Fibroblast of lung (primary cell): Measurements from ENCODE around the gene TRIM71. TPM values are rescaled to one million over a fixed set of nuclear protein-coding genes. Genes with fewer than 3 reads are reported as not detected.

Source experiments
- DNase-seq, 2 donors: peaks; one replicate each; pipeline versions ENCODE4 v3.0.0 to v3.0.0-alpha.2; 2010; ENCODE audit warnings: low read depth in 2 of 2
- H2AFZ ChIP-seq: 2 replicates; pipeline ENCODE4 v1.5.1; 2012; ENCODE audit warnings: low read length, control low read depth, inconsistent platforms
- H3K27ac ChIP-seq: 2 replicates; pipeline ENCODE4 v1.5.1; 2011; ENCODE audit warnings: low read length, control low read depth; ENCODE audit not compliant: insufficient read depth
- H3K27me3 ChIP-seq: 2 replicates; pipeline ENCODE4 v1.5.1; 2011; ENCODE audit warnings: mild to moderate bottlenecking, low read length; ENCODE audit not compliant: control insufficient read depth, insufficient read depth
- H3K36me3 ChIP-seq: 2 replicates; pipeline ENCODE4 v1.5.1; 2011; ENCODE audit warnings: low read length; ENCODE audit not compliant: control insufficient read depth, insufficient read depth
- H3K4me1 ChIP-seq: 2 replicates; pipeline ENCODE4 v1.5.1; 2011; ENCODE audit warnings: low read length; ENCODE audit not compliant: control insufficient read depth, insufficient read depth; ENCODE audit errors: extremely low read depth
- H3K4me2 ChIP-seq: 2 replicates; pipeline ENCODE4 v1.5.1; 2011; ENCODE audit warnings: low read length, control low read depth; ENCODE audit not compliant: insufficient read depth; ENCODE audit errors: extremely low read depth
- H3K4me3 ChIP-seq, 4 experiments: fragments of 200-600 bp in 1 of 4; sonication (generic) in 1 of 4; replicated peaks in 1 of 4; 2 replicates each; pipeline ENCODE4 v1.5.1; 2011 to 2016; ENCODE audit warnings: low read length in 4 of 4, low read depth in 3 of 4, mild to moderate bottlenecking in 3 of 4, control low read depth in 2 of 4, inconsistent platforms in 1 of 4, mixed read lengths in 1 of 4; ENCODE audit not compliant: insufficient read depth in 1 of 4; ENCODE audit errors: control extremely low read depth in 1 of 4
- H3K79me2 ChIP-seq: 2 replicates; pipeline ENCODE4 v1.5.1; 2012; ENCODE audit warnings: mild to moderate bottlenecking, low read length, inconsistent platforms; ENCODE audit not compliant: control insufficient read depth, insufficient read depth
- H3K9ac ChIP-seq: 2 replicates; pipeline ENCODE4 v1.5.1; 2011; ENCODE audit warnings: mild to moderate bottlenecking, low read length, control low read depth; ENCODE audit not compliant: insufficient read depth
- H3K9me3 ChIP-seq: 2 replicates; pipeline ENCODE4 v1.5.1; 2012; ENCODE audit warnings: low read depth, low read length; ENCODE audit not compliant: control insufficient read depth, insufficient read depth
- H4K20me1 ChIP-seq: 2 replicates; pipeline ENCODE4 v1.5.1; 2011; ENCODE audit warnings: low read length; ENCODE audit not compliant: control insufficient read depth, insufficient read depth; ENCODE audit errors: extremely low read depth
- EZH2 ChIP-seq: IDR thresholded peaks from 2 replicates; pipeline ENCODE4 v1.5.1; 2012; ENCODE audit warnings: low read length, control low read depth, mild to moderate bottlenecking; ENCODE audit errors: missing control alignments
- polyA plus RNA-seq, 2 donors: library from polyadenylated mRNA; depleted of rRNA in 1 of 2; stranded (reverse) in 1 of 2; unstranded in 1 of 2; fragments of >200 nt; gene quantifications; 2 replicates each; pipeline ENCODE4 v1.2.1, GENCODE V29; 2011 to 2012; ENCODE audit warnings: missing spikeins in 1 of 2
- total RNA-seq: library from RNA; depleted of rRNA; stranded (reverse); fragments of >200 nt; gene quantifications from 2 replicates; pipeline ENCODE4 v1.2.1, GENCODE V29; 2014
- TF ChIP-seq, protein P1 (sequence below), 2 donors: IDR thresholded peaks in 1 of 2; conservative IDR thresholded peaks in 1 of 2; 1 replicate in 1 of 2; 2 replicates in 1 of 2; pipeline ENCODE4 v1.5.1; 2011 to 2012; ENCODE audit warnings: low read length in 2 of 2, control low read depth in 1 of 2, inconsistent platforms in 1 of 2, low read depth in 1 of 2, mild to moderate bottlenecking in 1 of 2

Gene TRIM71
- total and polyA plus RNA-seq, 2 donors (not counting 1 experiment from before 2014, with no cell fraction given) = under 0.01 to 0.02 TPM

DNA sequence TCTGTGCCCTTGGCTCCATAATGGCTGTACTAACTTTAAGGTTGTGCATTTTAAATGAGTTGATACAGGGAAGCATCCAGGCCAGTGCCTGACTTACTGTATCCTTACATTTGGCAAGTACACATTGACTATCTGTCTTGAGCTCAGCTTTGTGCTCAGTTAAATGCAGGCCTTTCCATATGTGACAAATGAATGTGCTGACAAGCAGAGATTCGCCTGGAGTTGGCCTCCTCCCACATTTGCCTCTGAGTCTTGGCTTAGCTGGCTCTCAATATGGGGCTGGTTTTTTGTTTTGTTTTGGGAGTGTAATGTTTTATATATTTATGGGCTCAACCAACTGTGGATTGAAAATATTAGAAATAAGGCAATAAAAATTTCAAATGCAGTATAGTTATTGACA is 29.7 kb downstream of the TRIM71 start:
- no peaks in the 10 kb centered on the region for H3K36me3 ChIP-seq
- H3K9ac ChIP-seq = no peak overlapping the region
- no peak overlapping the region for H2AFZ ChIP-seq
- H3K4me2 ChIP-seq = no peak overlapping the region
- H3K79me2 ChIP-seq = no peaks in the 10 kb centered on the region
- no peaks in the 10 kb centered on the region for H3K27me3 ChIP-seq
- no peak overlapping the region for H3K27ac ChIP-seq
- H4K20me1 ChIP-seq = no peaks in the 10 kb centered on the region
- no peak overlapping the region for H3K4me3 ChIP-seq
- no peaks in the 10 kb centered on the region for H3K9me3 ChIP-seq
- H3K4me1 ChIP-seq = no peaks in the 10 kb centered on the region
- no peak for DNase-seq
- TF ChIP-seq, protein P1, sequence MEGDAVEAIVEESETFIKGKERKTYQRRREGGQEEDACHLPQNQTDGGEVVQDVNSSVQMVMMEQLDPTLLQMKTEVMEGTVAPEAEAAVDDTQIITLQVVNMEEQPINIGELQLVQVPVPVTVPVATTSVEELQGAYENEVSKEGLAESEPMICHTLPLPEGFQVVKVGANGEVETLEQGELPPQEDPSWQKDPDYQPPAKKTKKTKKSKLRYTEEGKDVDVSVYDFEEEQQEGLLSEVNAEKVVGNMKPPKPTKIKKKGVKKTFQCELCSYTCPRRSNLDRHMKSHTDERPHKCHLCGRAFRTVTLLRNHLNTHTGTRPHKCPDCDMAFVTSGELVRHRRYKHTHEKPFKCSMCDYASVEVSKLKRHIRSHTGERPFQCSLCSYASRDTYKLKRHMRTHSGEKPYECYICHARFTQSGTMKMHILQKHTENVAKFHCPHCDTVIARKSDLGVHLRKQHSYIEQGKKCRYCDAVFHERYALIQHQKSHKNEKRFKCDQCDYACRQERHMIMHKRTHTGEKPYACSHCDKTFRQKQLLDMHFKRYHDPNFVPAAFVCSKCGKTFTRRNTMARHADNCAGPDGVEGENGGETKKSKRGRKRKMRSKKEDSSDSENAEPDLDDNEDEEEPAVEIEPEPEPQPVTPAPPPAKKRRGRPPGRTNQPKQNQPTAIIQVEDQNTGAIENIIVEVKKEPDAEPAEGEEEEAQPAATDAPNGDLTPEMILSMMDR (conservative IDR thresholded peaks at IDR 0.05 in 1 of 2, IDR thresholded peaks at IDR 0.05 in 1 of 2; ENCODE audit: low read depth in 1 of 2, low read length in 2 of 2) = no peak

DNA sequence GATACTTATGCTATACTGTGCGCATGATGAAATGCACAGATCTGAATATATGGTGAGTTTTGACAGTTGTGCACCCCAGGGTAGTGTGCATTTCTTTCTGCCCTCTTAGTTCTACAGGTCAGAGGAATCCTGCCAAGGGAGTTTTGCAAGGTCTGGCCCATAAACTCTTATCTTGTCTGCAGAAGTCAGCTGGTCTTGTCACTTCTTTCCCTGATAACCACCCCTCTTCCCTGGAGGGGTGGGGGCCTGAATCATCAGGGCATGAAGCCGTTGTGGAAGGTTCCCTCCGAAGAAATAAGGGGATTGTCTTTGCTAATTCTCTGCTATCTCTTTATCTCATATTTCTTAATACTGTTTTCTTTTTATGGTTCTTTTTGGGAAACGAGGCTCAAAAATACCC is 30.4 kb downstream of the TRIM71 start:
- Histone ChIP-seq H3K27me3 (no peaks in the 10 kb centered on the region), H4K20me1 (no peaks in the 10 kb centered on the region), H3K4me1 (no peaks in the 10 kb centered on the region), H3K36me3 (no peaks in the 10 kb centered on the region), H3K4me3 (no peak overlapping the region), H3K79me2 (no peaks in the 10 kb centered on the region), H3K4me2 (no peak overlapping the region), H3K9ac (no peak overlapping the region), H2AFZ (no peak overlapping the region), H3K27ac (no peak overlapping the region), H3K9me3 (no peaks in the 10 kb centered on the region)
- TF ChIP-seq, protein P1 (conservative IDR thresholded peaks at IDR 0.05 in 1 of 2, IDR thresholded peaks at IDR 0.05 in 1 of 2; ENCODE audit: low read depth in 1 of 2, low read length in 2 of 2) = no peak
- no peak for TF ChIP-seq EZH2
- no peak for DNase-seq

DNA sequence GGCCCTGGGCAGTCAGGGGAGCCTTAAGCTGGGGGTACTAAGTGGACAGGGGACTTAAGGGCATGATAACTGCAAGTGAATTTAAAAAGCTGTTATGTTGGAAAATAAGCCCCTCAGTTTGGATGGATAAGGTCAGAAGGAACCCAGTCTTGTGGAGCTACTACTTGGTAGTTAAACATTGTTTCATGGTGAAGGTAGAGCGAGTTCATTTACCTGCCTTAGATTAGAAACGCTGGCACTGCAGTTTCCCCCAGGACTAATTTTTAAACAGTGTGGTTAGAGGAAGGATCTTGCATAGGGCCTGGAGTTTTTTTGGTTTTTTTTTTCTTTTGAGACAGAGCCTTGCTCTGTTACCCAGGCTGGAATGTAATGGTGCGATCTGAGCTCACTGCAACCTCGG is 31.2 kb downstream of the TRIM71 start:
- Histone ChIP-seq H3K9ac (no peak overlapping the region), H3K27me3 (no peaks in the 10 kb centered on the region), H2AFZ (no peak overlapping the region), H3K4me3 (no peak overlapping the region), H3K9me3 (no peaks in the 10 kb centered on the region), H3K36me3 (no peaks in the 10 kb centered on the region), H3K4me2 (no peak overlapping the region), H3K4me1 (no peaks in the 10 kb centered on the region), H4K20me1 (no peaks in the 10 kb centered on the region), H3K79me2 (no peaks in the 10 kb centered on the region), H3K27ac (no peak overlapping the region)
- DNase-seq = no peak
- TF ChIP-seq, protein P1 (conservative IDR thresholded peaks at IDR 0.05 in 1 of 2, IDR thresholded peaks at IDR 0.05 in 1 of 2; ENCODE audit: low read depth in 1 of 2, low read length in 2 of 2) = no peak
- TF ChIP-seq EZH2 = no peak
